MM.1S (cell line): Measurements from ENCODE around the gene SMPD3.

ENCODE experiments used
- DNase-seq: peaks from one replicate; pipeline ENCODE4 v3.0.0-alpha.2; 2015
- H2AFZ ChIP-seq: fragments of 300-600 bp; sonication (generic); 2 replicates; pipeline ENCODE4 v1.6.0; 2016; ENCODE audit warnings: antibody characterized with exemption, low read length
- H3F3A ChIP-seq: fragments of 300-600 bp; sonication (generic); 2 replicates; pipeline ENCODE4 v1.6.1; 2016; ENCODE audit warnings: mild to moderate bottlenecking, antibody characterized with exemption, low read length, moderate library complexity, mixed read lengths; ENCODE audit not compliant: insufficient read depth
- H3K27ac ChIP-seq: fragments of 300-600 bp; sonication (generic); 2 replicates; pipeline ENCODE4 v1.5.1; 2016; ENCODE audit warnings: mild to moderate bottlenecking, low read length
- H3K27me3 ChIP-seq: fragments of 300-600 bp; sonication (generic); replicated peaks from 2 replicates; pipeline ENCODE4 v1.6.0; 2016; ENCODE audit warnings: low read length; ENCODE audit not compliant: insufficient read depth
- H3K36me3 ChIP-seq: fragments of 300-600 bp; sonication (generic); replicated peaks from 2 replicates; pipeline ENCODE4 v1.6.1; 2016; ENCODE audit warnings: mild to moderate bottlenecking, low read length, mixed read lengths; ENCODE audit not compliant: insufficient read depth
- H3K4me1 ChIP-seq: fragments of 300-600 bp; sonication (generic); 2 replicates; pipeline ENCODE4 v1.6.1; 2016; ENCODE audit warnings: low read length, mixed read lengths
- H3K4me2 ChIP-seq: fragments of 300-600 bp; sonication (generic); 2 replicates; pipeline ENCODE4 v1.6.0; 2016; ENCODE audit warnings: low read depth, low read length
- H3K4me3 ChIP-seq: fragments of 300-600 bp; sonication (generic); 2 replicates; pipeline ENCODE4 v1.5.1; 2016; ENCODE audit warnings: low read length, mixed read lengths
- H3K79me2 ChIP-seq: fragments of 300-600 bp; sonication (generic); 2 replicates; pipeline ENCODE4 v1.6.1; 2016; ENCODE audit warnings: mixed run types, low read length, mixed read lengths
- H3K9ac ChIP-seq: fragments of 300-600 bp; sonication (generic); 2 replicates; pipeline ENCODE4 v1.6.1; 2016; ENCODE audit warnings: low read length, mixed read lengths
- H3K9me2 ChIP-seq: fragments of 300-600 bp; sonication (generic); replicated peaks from 2 replicates; pipeline ENCODE4 v1.6.1; 2016; ENCODE audit warnings: mild to moderate bottlenecking, low read length, mixed read lengths; ENCODE audit not compliant: insufficient read depth
- H3K9me3 ChIP-seq: fragments of 300-600 bp; sonication (generic); replicated peaks from 2 replicates; pipeline ENCODE4 v1.6.1; 2016; ENCODE audit warnings: mild to moderate bottlenecking, low read length, mixed read lengths; ENCODE audit not compliant: insufficient read depth
- H4K20me1 ChIP-seq: fragments of 300-600 bp; sonication (generic); 2 replicates; pipeline ENCODE4 v1.6.1; 2016; ENCODE audit warnings: mild to moderate bottlenecking, low read length, moderate library complexity, mixed read lengths; ENCODE audit not compliant: insufficient read depth
- EZH2 ChIP-seq: fragments of 300-600 bp; sonication (generic); optimal IDR thresholded peaks from 2 replicates; pipeline ENCODE3; 2017; ENCODE audit warnings: low read depth, mild to moderate bottlenecking, antibody characterized with exemption, low read length, mixed read lengths
- EZH2phosphoT487 ChIP-seq: fragments of 300-600 bp; sonication (generic); IDR thresholded peaks from 2 replicates; pipeline ENCODE4 v1.6.1; 2018; ENCODE audit warnings: antibody characterized with exemption, low read length
- TF ChIP-seq, protein P1 (sequence below): fragments of 300-600 bp; sonication (generic); IDR thresholded peaks from 2 replicates; pipeline ENCODE4 v1.5.1; 2016; ENCODE audit warnings: antibody characterized with exemption, low read length, mixed read lengths

Gene SMPD3

DNA sequence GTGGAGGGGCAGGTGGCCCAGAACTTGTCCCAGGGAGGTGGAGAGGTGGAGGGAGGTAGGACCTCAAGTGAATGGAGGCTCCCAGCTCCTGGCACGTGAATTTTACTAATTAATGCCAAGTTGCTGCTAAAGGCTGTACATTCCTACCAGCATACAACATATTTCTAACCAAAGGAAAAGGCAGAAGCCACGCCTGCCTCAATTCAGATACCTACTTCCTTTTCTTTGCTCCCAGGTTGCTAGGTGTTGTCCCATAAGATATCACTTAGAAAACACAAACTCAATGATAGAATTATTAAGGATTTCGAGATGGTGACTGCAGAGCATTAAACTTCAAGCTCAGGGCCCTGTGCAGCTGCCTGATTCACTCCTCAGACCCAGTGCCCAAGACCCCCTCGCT lies 20.5 kb upstream of the SMPD3 start:
- no peak for DNase-seq
- Histone ChIP-seq H3K9me3 (no peaks in the 10 kb centered on the region), H4K20me1 (no peaks in the 10 kb centered on the region), H3K27me3 (no peaks in the 10 kb centered on the region), H2AFZ (peak overlapping the region; percentile 59), H3K9me2 (no peaks in the 10 kb centered on the region), H3K36me3 (no peaks in the 10 kb centered on the region), H3F3A (peaks cover 31% of the 10 kb centered on the region), H3K4me1 (peaks cover 45% of the 10 kb centered on the region), H3K27ac (peak overlapping the region; percentile 100), H3K9ac (peak overlapping the region; percentile 14; the same call in 1 of the 2 replicates), H3K4me3 (no peak overlapping the region), H3K4me2 (peak overlapping the region; percentile 98), H3K79me2 (no peaks in the 10 kb centered on the region)
- TF ChIP-seq EZH2phosphoT487, result no peak
- TF ChIP-seq, protein P1, sequence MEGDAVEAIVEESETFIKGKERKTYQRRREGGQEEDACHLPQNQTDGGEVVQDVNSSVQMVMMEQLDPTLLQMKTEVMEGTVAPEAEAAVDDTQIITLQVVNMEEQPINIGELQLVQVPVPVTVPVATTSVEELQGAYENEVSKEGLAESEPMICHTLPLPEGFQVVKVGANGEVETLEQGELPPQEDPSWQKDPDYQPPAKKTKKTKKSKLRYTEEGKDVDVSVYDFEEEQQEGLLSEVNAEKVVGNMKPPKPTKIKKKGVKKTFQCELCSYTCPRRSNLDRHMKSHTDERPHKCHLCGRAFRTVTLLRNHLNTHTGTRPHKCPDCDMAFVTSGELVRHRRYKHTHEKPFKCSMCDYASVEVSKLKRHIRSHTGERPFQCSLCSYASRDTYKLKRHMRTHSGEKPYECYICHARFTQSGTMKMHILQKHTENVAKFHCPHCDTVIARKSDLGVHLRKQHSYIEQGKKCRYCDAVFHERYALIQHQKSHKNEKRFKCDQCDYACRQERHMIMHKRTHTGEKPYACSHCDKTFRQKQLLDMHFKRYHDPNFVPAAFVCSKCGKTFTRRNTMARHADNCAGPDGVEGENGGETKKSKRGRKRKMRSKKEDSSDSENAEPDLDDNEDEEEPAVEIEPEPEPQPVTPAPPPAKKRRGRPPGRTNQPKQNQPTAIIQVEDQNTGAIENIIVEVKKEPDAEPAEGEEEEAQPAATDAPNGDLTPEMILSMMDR, result no peak
- TF ChIP-seq EZH2, result no peak

DNA sequence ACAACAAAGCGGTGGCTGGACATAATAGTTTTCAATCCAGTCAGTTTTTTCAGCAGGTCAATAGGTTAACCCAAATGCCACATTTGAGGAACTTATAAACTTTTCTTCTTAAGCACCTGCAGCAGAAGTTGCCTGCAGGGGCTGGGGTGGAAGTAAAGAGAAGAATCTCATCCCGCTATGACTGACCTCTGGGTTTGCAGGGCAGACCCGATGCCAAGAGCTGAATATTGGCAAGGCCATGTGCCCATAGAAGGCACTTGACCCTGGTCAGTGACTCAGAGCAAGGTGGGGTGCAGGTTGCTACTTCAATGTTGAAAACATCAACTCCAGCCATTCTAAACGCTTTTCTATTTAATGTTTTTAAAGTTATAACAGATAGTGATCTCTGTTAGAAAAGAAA lies 17.9 kb upstream of the SMPD3 start:
- Histone ChIP-seq H3K79me2 (no peaks in the 10 kb centered on the region), H3K4me2 (no peak overlapping the region), H4K20me1 (no peaks in the 10 kb centered on the region), H2AFZ (no peak overlapping the region), H3K27me3 (no peaks in the 10 kb centered on the region), H3K9me2 (no peaks in the 10 kb centered on the region), H3K27ac (no peak overlapping the region), H3K36me3 (no peaks in the 10 kb centered on the region), H3K4me1 (peaks cover 34% of the 10 kb centered on the region), H3K4me3 (no peak overlapping the region), H3K9me3 (no peaks in the 10 kb centered on the region), H3K9ac (no peak overlapping the region), H3F3A (peaks cover 30% of the 10 kb centered on the region)
- DNase-seq, result no peak
- TF ChIP-seq EZH2phosphoT487, result no peak
- no peak for TF ChIP-seq EZH2
- TF ChIP-seq, protein P1, result no peak

DNA sequence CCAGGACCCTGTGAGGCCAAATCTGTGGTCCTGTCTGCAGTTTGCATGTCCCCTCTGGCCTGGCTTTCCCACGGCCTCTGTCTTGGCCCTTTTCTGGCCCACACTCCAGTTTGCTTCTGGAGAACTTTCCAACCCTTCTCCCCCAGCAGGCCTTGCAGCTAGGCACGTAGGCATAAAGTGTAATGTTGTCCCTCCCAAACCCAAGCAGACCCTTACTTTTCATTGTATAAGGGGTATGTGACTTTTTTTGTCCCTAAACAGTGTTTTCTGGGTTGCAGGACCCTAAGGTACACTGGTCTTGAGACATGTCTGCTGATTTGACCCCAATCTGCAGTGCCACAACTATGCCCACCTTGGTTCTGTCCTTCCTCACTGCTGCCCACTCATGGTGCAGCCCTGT lies 15.6 kb upstream of the SMPD3 start:
- no peak overlapping the region for H3K4me2 ChIP-seq
- no peak overlapping the region for H3K27ac ChIP-seq
- H3K36me3 ChIP-seq, result no peaks in the 10 kb centered on the region
- no peaks in the 10 kb centered on the region for H4K20me1 ChIP-seq
- H3K9ac ChIP-seq, result no peak overlapping the region
- H3K4me1 ChIP-seq, result peaks cover 17% of the 10 kb centered on the region
- H3K4me3 ChIP-seq, result no peak overlapping the region
- H2AFZ ChIP-seq, result no peak overlapping the region
- no peaks in the 10 kb centered on the region for H3K9me2 ChIP-seq
- no peaks in the 10 kb centered on the region for H3K79me2 ChIP-seq
- peaks cover 7% of the 10 kb centered on the region for H3F3A ChIP-seq
- no peak for DNase-seq
- no peaks in the 10 kb centered on the region for H3K9me3 ChIP-seq
- H3K27me3 ChIP-seq, result no peaks in the 10 kb centered on the region
- TF ChIP-seq, protein P1, result no peak
- TF ChIP-seq EZH2 (no peak), EZH2phosphoT487 (no peak)
